ENCODE measurements around the gene HES7. TPM values are rescaled to one million over a fixed set of nuclear protein-coding genes. Genes with fewer than 3 reads are reported as not detected.

Gene HES7
- total and polyA plus RNA-seq, 4 donors: not detected

GRCh38 chr17:8138374-8138671 lies 14.4 kb upstream of the HES7 start:
- peaks cover 12 to 37% (median 33%) of the 10 kb centered on the region in 4 donors for H3K36me3 ChIP-seq (ENCODE audit: control insufficient read depth in 4 of 4, insufficient read depth in 3 of 4, low read depth in 1 of 4, low read length in 3 of 4)
- H3K27me3 ChIP-seq (ENCODE audit: control insufficient read depth in 4 of 4, insufficient read depth in 4 of 4, low read length in 3 of 4): no peaks in the 10 kb centered on the region
- WGBS: 37% methylated on average over 7 of the region's 7 CpGs
- H3K27ac ChIP-seq (ENCODE audit: low read depth in 1 of 2, low read length in 2 of 2): peak overlapping the region; percentile 29 to 66
- DNase-seq (ENCODE audit: low spot score): no peak
- H3K4me3 ChIP-seq (ENCODE audit: low read depth in 1 of 3, low read length in 3 of 3): no peak overlapping the region
- H3K9ac ChIP-seq (ENCODE audit: low read depth in 1 of 2, low read length in 2 of 2): no peak overlapping the region
- TF ChIP-seq REST (IDR thresholded peaks at IDR 0.05): no peak
- TF ChIP-seq FOXA1 (IDR thresholded peaks at IDR 0.05): no peak
- peaks cover 0 to 9% (median 0%) of the 10 kb centered on the region in 4 donors for H3K4me1 ChIP-seq (ENCODE audit: control insufficient read depth in 4 of 4, insufficient read depth in 4 of 4, low read length in 3 of 4)
- H3K9me3 ChIP-seq (ENCODE audit: control insufficient read depth in 4 of 4, low read length in 3 of 4): no peaks in the 10 kb centered on the region

- H3K4me3 ChIP-seq (ENCODE audit: low read depth in 1 of 3, low read length in 3 of 3): no peak overlapping the region
- H3K4me1 ChIP-seq (ENCODE audit: control insufficient read depth in 4 of 4, insufficient read depth in 4 of 4, low read length in 3 of 4): peaks cover 0 to 9% (median 0%) of the 10 kb centered on the region in 4 donors
- H3K27me3 ChIP-seq (ENCODE audit: control insufficient read depth in 4 of 4, insufficient read depth in 4 of 4, low read length in 3 of 4): no peaks in the 10 kb centered on the region
- no peaks in the 10 kb centered on the region for H3K9me3 ChIP-seq (ENCODE audit: control insufficient read depth in 4 of 4, low read length in 3 of 4)
- TF ChIP-seq REST (IDR thresholded peaks at IDR 0.05) (no peak), FOXA1 (IDR thresholded peaks at IDR 0.05) (no peak), TAF1 (conservative IDR thresholded peaks at IDR 0.05) (no peak), SP1 (IDR thresholded peaks at IDR 0.05) (no peak), ZBTB33 (IDR thresholded peaks at IDR 0.05) (no peak), JUND (IDR thresholded peaks at IDR 0.05) (no peak), RXRA (IDR thresholded peaks at IDR 0.05) (no peak), ATF3 (IDR thresholded peaks at IDR 0.05) (no peak), RAD21 (IDR thresholded peaks at IDR 0.05) (no peak), HNF4G (IDR thresholded peaks at IDR 0.05) (no peak)
- H3K36me3 ChIP-seq (ENCODE audit: control insufficient read depth in 4 of 4, insufficient read depth in 3 of 4, low read depth in 1 of 4, low read length in 3 of 4): peaks cover 9 to 36% (median 29%) of the 10 kb centered on the region in 4 donors
- no peak overlapping the region for H3K27ac ChIP-seq (ENCODE audit: low read depth in 1 of 2, low read length in 2 of 2)
- 63% methylated on average over 21 of the region's 21 CpGs for WGBS
- no peak overlapping the region for H3K9ac ChIP-seq (ENCODE audit: low read depth in 1 of 2, low read length in 2 of 2)
- no peak for DNase-seq (ENCODE audit: low spot score)
Observed at GRCh38 chr17:8137645-8138373, 13.9 kb upstream of the HES7 start.
